ENCODE results near the gene MED13L.

The MED13L gene

GRCh38 chr12:115932066-115932465, 345.4 kb downstream of the MED13L start:
- H3K9me2 ChIP-seq (replicated peaks; ENCODE audit: insufficient read depth, low read length): no peaks in the 10 kb centered on the region
- H3K4me2 ChIP-seq (ENCODE audit: low read depth, low read length, poor library complexity, severe bottlenecking): no peak overlapping the region
- H4K20me1 ChIP-seq (ENCODE audit: low read depth, low read length): no peaks in the 10 kb centered on the region
- H3F3A ChIP-seq (ENCODE audit: insufficient read depth): no peaks in the 10 kb centered on the region
- no peaks in the 10 kb centered on the region for H3K36me3 ChIP-seq (ENCODE audit: low read length)
- no peak overlapping the region for H3K4me3 ChIP-seq (ENCODE audit: insufficient read depth, low read length, poor library complexity, severe bottlenecking)
- TF ChIP-seq CTCF (IDR thresholded peaks at IDR 0.05; ENCODE audit: insufficient read depth, low read length, poor library complexity, severe bottlenecking) (no peak), EZH2phosphoT487 (conservative IDR thresholded peaks at IDR 0.05; ENCODE audit: low read length) (no peak)
- no peak overlapping the region for H3K27ac ChIP-seq (ENCODE audit: low read depth, low read length)
- no peak overlapping the region for H2AFZ ChIP-seq (ENCODE audit: low read depth, low read length, severe bottlenecking)
- no peak overlapping the region for H3K9ac ChIP-seq (ENCODE audit: low read length)
- H3K9me3 ChIP-seq (ENCODE audit: insufficient read depth, low read length): no peaks in the 10 kb centered on the region
- H3K27me3 ChIP-seq (ENCODE audit: low read length): no peaks in the 10 kb centered on the region
- H3K79me2 ChIP-seq (ENCODE audit: insufficient read depth, low read length): no peaks in the 10 kb centered on the region

- H3K9me2 ChIP-seq (replicated peaks; ENCODE audit: insufficient read depth, low read length): no peaks in the 10 kb centered on the region
- H3F3A ChIP-seq (ENCODE audit: insufficient read depth): no peaks in the 10 kb centered on the region
- H3K4me3 ChIP-seq (ENCODE audit: insufficient read depth, low read length, poor library complexity, severe bottlenecking): no peak overlapping the region
- H4K20me1 ChIP-seq (ENCODE audit: low read depth, low read length): no peaks in the 10 kb centered on the region
- H3K27me3 ChIP-seq (ENCODE audit: low read length): no peaks in the 10 kb centered on the region
- no peak overlapping the region for H3K9ac ChIP-seq (ENCODE audit: low read length)
- H3K79me2 ChIP-seq (ENCODE audit: insufficient read depth, low read length): no peaks in the 10 kb centered on the region
- H3K27ac ChIP-seq (ENCODE audit: low read depth, low read length): no peak overlapping the region
- no peaks in the 10 kb centered on the region for H3K9me3 ChIP-seq (ENCODE audit: insufficient read depth, low read length)
- H3K4me2 ChIP-seq (ENCODE audit: low read depth, low read length, poor library complexity, severe bottlenecking): no peak overlapping the region
- H2AFZ ChIP-seq (ENCODE audit: low read depth, low read length, severe bottlenecking): no peak overlapping the region
- no peaks in the 10 kb centered on the region for H3K36me3 ChIP-seq (ENCODE audit: low read length)
- no peak for TF ChIP-seq EZH2phosphoT487 (conservative IDR thresholded peaks at IDR 0.05; ENCODE audit: low read length)
- no peak for TF ChIP-seq CTCF (IDR thresholded peaks at IDR 0.05; ENCODE audit: insufficient read depth, low read length, poor library complexity, severe bottlenecking)
Measured at GRCh38 chr12:115930336-115930735, 347.2 kb downstream of the MED13L start.

GRCh38 chr12:115926037-115926670, 351.3 kb downstream of the MED13L start:
- Histone ChIP-seq H3K27ac (ENCODE audit: low read depth, low read length) (no peak overlapping the region), H3K9ac (ENCODE audit: low read length) (no peak overlapping the region), H4K20me1 (ENCODE audit: low read depth, low read length) (no peaks in the 10 kb centered on the region), H3K9me3 (ENCODE audit: insufficient read depth, low read length) (no peaks in the 10 kb centered on the region), H3F3A (ENCODE audit: insufficient read depth) (no peaks in the 10 kb centered on the region), H3K27me3 (ENCODE audit: low read length) (no peaks in the 10 kb centered on the region), H3K4me3 (ENCODE audit: insufficient read depth, low read length, poor library complexity, severe bottlenecking) (no peak overlapping the region), H3K9me2 (replicated peaks; ENCODE audit: insufficient read depth, low read length) (no peaks in the 10 kb centered on the region), H3K36me3 (ENCODE audit: low read length) (no peaks in the 10 kb centered on the region), H3K79me2 (ENCODE audit: insufficient read depth, low read length) (no peaks in the 10 kb centered on the region), H3K4me2 (ENCODE audit: low read depth, low read length, poor library complexity, severe bottlenecking) (no peak overlapping the region), H2AFZ (ENCODE audit: low read depth, low read length, severe bottlenecking) (no peak overlapping the region)
- TF ChIP-seq CTCF (IDR thresholded peaks at IDR 0.05; ENCODE audit: insufficient read depth, low read length, poor library complexity, severe bottlenecking): no peak
- TF ChIP-seq EZH2phosphoT487 (conservative IDR thresholded peaks at IDR 0.05; ENCODE audit: low read length): no peak

Data from SU-DHL-6 (cell line).